PC-9 (cell line): ENCODE results near the gene FBRSL1. TPM values are rescaled to one million over a fixed set of nuclear protein-coding genes. Genes with fewer than 3 reads are reported as not detected.

Experiments used
- BruUV-seq: library from RNA; stranded (reverse); fragments of 400-500 nt; replicated peaks from 2 replicates; lab custom pipeline; 2021; lab: Mats Ljungman, UMichigan
- CTCF ChIA-PET: fragments of 300-600 bp; sonication (Branson Sonifier 250); formaldehyde crosslinking; loops from one replicate; lab custom pipeline; 2022; ENCODE audit warnings: antibody characterized with exemption; lab: Charles Lee
- POLR2A ChIA-PET: fragments of 300-600 bp; sonication (Branson Sonifier 250); formaldehyde crosslinking; loops from one replicate; lab custom pipeline; 2022; ENCODE audit warnings: antibody characterized with exemption; ENCODE audit not compliant: unreplicated experiment; lab: Charles Lee
- DNase-seq, 2 experiments: peaks; one replicate each; pipeline versions ENCODE4 v3.0.0 to v3.0.0-alpha.2; 2015 to 2022; ENCODE audit warnings: mixed read lengths in 1 of 2
- H2AFZ ChIP-seq: fragments of 200-600 bp; sonication (generic); 2 replicates; pipeline ENCODE4 v1.8.1; 2017; ENCODE audit warnings: antibody characterized with exemption
- H3F3A ChIP-seq: fragments of 200-600 bp; sonication (generic); 2 replicates; pipeline ENCODE4 v1.8.1; 2017; ENCODE audit warnings: antibody characterized with exemption, mild to moderate bottlenecking, low read depth; ENCODE audit not compliant: insufficient read depth
- H3K27ac ChIP-seq: fragments of 200-600 bp; sonication (generic); 2 replicates; pipeline ENCODE4 v1.6.1; 2016; ENCODE audit warnings: mixed run types
- H3K27me3 ChIP-seq: fragments of 200-600 bp; sonication (generic); 2 replicates; pipeline ENCODE4 v1.6.1; 2016; ENCODE audit warnings: low read depth, mixed run types; ENCODE audit not compliant: insufficient read depth
- H3K36me3 ChIP-seq: fragments of 200-600 bp; sonication (generic); 2 replicates; pipeline ENCODE4 v1.6.1; 2016; ENCODE audit warnings: low read depth, mixed run types
- H3K4me1 ChIP-seq: fragments of 200-600 bp; sonication (generic); replicated peaks from 2 replicates; pipeline ENCODE4 v1.6.1; 2016; ENCODE audit warnings: mixed run types; ENCODE audit not compliant: insufficient read depth
- H3K4me2 ChIP-seq: fragments of 200-600 bp; sonication (generic); 2 replicates; pipeline ENCODE4 v1.6.1; 2017; ENCODE audit warnings: mixed run types
- H3K4me3 ChIP-seq: fragments of 200-600 bp; sonication (generic); 2 replicates; pipeline ENCODE4 v1.6.1; 2016; ENCODE audit warnings: mixed run types
- H3K79me2 ChIP-seq: fragments of 200-600 bp; sonication (generic); 2 replicates; pipeline ENCODE4 v1.6.1; 2017; ENCODE audit warnings: low read depth, mixed run types
- H3K9me2 ChIP-seq: fragments of 200-600 bp; sonication (generic); 2 replicates; pipeline ENCODE4 v1.8.1; 2017; ENCODE audit warnings: mild to moderate bottlenecking; ENCODE audit not compliant: insufficient read depth
- H3K9me3 ChIP-seq: fragments of 200-600 bp; sonication (generic); 2 replicates; pipeline ENCODE4 v1.8.1; 2016; ENCODE audit warnings: low read depth; ENCODE audit not compliant: insufficient read depth
- H4K20me1 ChIP-seq: fragments of 200-600 bp; sonication (generic); 2 replicates; pipeline ENCODE4 v1.8.1; 2017; ENCODE audit not compliant: insufficient read depth
- CTCF ChIP-seq: fragments of 200-600 bp; sonication (generic); conservative IDR thresholded peaks from 2 replicates; pipeline ENCODE4 v1.6.1; 2017; ENCODE audit warnings: mixed run types, antibody characterized with exemption, mild to moderate bottlenecking, moderate library complexity
- EZH2 ChIP-seq: fragments of 200-600 bp; sonication (generic); IDR thresholded peaks from 2 replicates; pipeline ENCODE4 v1.8.0; 2017; ENCODE audit warnings: antibody characterized with exemption, low read depth
- intact Hi-C: fragments of 100-400 bp; cut with micrococcal nuclease; formaldehyde crosslinking; loops from one replicate; pipeline ENCODE4 v1.10.0; 2022; ENCODE audit not compliant: unreplicated experiment
- total RNA-seq: library from RNA; stranded (reverse); gene quantifications from 2 replicates; pipeline ENCODE4 v1.2.3, GENCODE V29; 2021

Gene FBRSL1
- total RNA-seq, 1 experiment from 2014 or later = 59.5 TPM

DNA sequence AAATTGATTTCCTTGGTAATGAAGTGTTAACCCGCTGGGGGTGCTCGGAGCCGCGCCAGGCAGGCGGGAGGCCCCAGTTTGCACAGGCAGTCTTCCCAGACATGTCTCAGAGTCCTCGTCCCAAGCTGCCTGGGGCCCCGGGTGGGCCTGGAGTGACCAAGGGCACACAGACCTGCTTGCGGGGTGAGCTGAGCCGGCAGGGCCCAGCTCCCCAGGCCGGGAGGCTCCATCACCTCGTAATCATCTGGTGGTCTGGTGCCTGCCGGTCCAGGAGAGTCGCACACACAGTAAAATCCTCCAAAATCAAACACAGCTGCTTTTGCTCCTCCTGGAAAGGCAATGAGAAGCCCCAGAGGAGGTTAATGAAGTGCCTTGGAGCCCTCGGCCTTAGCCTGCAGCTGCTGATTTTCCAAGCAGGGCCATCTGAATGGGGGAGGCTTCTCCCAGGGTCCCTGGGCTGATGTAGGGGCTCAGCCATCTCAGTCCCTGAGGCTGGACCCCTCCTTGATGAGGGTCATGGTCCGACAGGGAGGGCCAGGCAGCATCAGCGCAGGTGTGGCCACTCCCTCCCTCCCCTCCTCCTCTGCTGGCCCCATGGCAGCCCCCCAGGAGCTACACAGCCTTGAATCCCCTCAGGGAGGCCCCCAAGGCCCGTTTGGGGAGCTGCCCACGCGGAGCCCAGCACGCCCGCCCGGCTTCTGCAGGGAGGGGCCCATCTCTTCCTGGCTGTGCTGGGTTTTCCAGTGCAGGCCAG lies 39.4 kb upstream of the FBRSL1 start:
- Histone ChIP-seq H3K9me2 (no peaks in the 10 kb centered on the region), H3K27ac (no peak overlapping the region), H3F3A (peaks cover 13% of the 10 kb centered on the region), H3K4me3 (no peak overlapping the region), H3K36me3 (no peaks in the 10 kb centered on the region), H3K27me3 (peaks cover 73% of the 10 kb centered on the region), H2AFZ (no peak overlapping the region), H3K9me3 (no peaks in the 10 kb centered on the region), H4K20me1 (no peaks in the 10 kb centered on the region), H3K79me2 (no peaks in the 10 kb centered on the region), H3K4me1 (peaks cover 12% of the 10 kb centered on the region; the same call in 1 of the 2 replicates), H3K4me2 (no peak overlapping the region)
- DNase-seq = no peak
- no peak for TF ChIP-seq CTCF
- no peak for TF ChIP-seq EZH2
- intact Hi-C loops = no loop called here
- ChIA-PET CTCF (no interaction called here), POLR2A (no interaction called here)
- BruUV-seq = no TSS peak

- ChIA-PET CTCF (no interaction called here), POLR2A (no interaction called here)
- Histone ChIP-seq H2AFZ (no peak overlapping the region), H3K9me2 (no peaks in the 10 kb centered on the region), H3K9me3 (no peaks in the 10 kb centered on the region), H3K27me3 (peaks cover 73% of the 10 kb centered on the region), H4K20me1 (no peaks in the 10 kb centered on the region), H3F3A (peaks cover 11% of the 10 kb centered on the region), H3K79me2 (no peaks in the 10 kb centered on the region), H3K36me3 (no peaks in the 10 kb centered on the region), H3K4me2 (no peak overlapping the region), H3K27ac (no peak overlapping the region), H3K4me3 (no peak overlapping the region), H3K4me1 (peaks cover 12% of the 10 kb centered on the region; the same call in 1 of the 2 replicates)
- TF ChIP-seq EZH2 (no peak), CTCF (no peak)
- intact Hi-C loops = no loop called here
- DNase-seq = no peak
- no TSS peak for BruUV-seq
Measured at GRCh38 chr12:132451172-132451835, 38.6 kb upstream of the FBRSL1 start.

GRCh38 chr12:132451836-132452195 lies 38.1 kb upstream of the FBRSL1 start:
- DNase-seq = no peak
- intact Hi-C loops = no loop called here
- Histone ChIP-seq H3K4me1 (0 out of 2 replicates have a peak, but pooled peaks cover 8% of the 10 kb centered on the region), H3F3A (peaks cover 6% of the 10 kb centered on the region), H3K79me2 (no peaks in the 10 kb centered on the region), H2AFZ (no peak overlapping the region), H3K9me2 (no peaks in the 10 kb centered on the region), H3K9me3 (no peaks in the 10 kb centered on the region), H3K27me3 (peaks cover 73% of the 10 kb centered on the region), H3K4me3 (no peak overlapping the region), H3K27ac (no peak overlapping the region), H3K4me2 (no peak overlapping the region), H4K20me1 (no peaks in the 10 kb centered on the region), H3K36me3 (no peaks in the 10 kb centered on the region)
- no TSS peak for BruUV-seq
- ChIA-PET CTCF (no interaction called here), POLR2A (no interaction called here)
- TF ChIP-seq EZH2 (no peak), CTCF (no peak)
